Stimulated activated CD4-positive, alpha-beta T cell treated with anti-CD3 and anti-CD28 coated beads, Interleukin-1b, Interleukin-23, amount 100 ng/mL, for 4 hours (primary cell): Measurements from ENCODE around the gene RNF207.
"Not testable (repeated sequence)": the region's sequence is repeated elsewhere in the genome, so short reads cannot be mapped to it uniquely, and the experiment has no call there.

Source experiments
- DNase-seq, 2 donors: peaks; one replicate each; pipeline ENCODE4 v3.0.0-alpha.2; 2020; ENCODE audit warnings: low read depth in 2 of 2

The RNF207 gene

DNA sequence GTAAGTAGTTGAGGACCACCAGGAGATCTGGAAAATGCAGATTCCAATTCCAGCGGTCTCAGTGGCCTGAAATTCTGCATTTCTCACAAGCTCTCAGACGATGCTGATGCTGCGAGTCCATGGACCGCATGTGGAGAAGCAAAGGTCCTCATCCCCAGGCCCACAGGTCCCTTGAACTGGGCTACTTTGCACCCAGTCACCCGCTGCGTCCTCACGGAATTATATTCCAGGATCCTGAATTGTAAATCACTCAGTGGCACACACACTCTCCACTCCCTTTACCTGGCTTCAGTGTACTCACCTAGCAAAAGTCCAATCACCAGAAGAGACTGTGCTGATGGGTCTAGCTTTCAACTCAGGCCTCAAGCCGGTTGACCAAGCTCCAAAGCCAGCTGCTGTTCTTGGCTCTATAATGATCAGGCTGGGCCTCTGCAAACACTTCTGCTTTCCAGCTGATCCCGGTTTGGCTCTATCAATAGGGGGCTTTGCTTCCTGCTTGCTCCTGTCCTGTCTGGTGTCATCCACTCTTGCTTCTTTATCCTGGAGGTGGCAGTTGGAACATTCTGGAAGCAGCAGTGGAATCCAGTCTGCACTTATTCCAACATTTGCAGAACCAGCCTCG, 5.6 kb upstream of the RNF207 start:
- DNase-seq, result no peak

GRCh38 chr1:6202256-6202655, 3.7 kb upstream of the RNF207 start:
- DNase-seq, result no peak

GRCh38 chr1:6206520-6206855, 569 bp downstream of the RNF207 start:
- DNase-seq, result no peak

DNA sequence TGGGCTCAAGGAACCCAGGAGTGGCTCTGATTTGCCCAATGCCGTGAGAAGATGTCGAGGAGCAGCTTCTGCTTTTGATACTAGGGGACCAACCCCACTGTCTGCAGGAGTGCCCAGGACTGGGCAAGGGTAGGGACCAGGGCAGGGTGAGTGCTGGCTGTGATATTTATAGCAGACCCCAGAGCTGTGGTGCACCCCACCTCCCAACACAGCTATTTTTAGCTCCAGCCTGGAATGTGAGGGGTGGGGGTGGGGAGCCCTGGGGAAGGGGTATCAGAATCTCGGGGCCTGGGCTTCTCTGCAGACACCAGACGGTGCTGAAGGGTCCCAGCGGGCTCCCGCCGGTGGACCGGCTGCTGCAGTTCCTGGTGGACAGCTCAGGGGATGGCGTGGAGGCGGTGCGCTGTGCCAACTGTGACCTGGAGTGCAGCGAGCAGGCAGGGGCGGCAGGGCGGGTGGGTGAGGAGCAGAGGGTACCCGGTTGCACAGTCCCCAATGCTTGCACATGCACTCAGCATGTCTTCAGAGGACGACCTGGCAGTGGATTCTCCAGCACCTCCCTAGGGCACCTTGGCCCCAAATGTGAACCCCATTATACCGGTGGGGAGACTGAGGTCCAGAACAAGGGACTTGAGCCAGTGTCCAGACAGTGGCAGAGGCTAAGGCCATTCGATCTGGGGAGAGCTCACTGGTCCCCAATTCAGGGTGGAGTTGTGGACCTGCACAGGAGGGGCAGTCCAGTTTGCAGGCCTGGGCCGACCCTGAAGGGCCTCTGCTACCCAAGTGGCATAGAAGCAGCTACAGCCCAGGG, 1.4 kb downstream of the RNF207 start:
- no peak for DNase-seq

GRCh38 chr1:6207921-6208320, 2.0 kb downstream of the RNF207 start:
- DNase-seq, result no peak

DNA sequence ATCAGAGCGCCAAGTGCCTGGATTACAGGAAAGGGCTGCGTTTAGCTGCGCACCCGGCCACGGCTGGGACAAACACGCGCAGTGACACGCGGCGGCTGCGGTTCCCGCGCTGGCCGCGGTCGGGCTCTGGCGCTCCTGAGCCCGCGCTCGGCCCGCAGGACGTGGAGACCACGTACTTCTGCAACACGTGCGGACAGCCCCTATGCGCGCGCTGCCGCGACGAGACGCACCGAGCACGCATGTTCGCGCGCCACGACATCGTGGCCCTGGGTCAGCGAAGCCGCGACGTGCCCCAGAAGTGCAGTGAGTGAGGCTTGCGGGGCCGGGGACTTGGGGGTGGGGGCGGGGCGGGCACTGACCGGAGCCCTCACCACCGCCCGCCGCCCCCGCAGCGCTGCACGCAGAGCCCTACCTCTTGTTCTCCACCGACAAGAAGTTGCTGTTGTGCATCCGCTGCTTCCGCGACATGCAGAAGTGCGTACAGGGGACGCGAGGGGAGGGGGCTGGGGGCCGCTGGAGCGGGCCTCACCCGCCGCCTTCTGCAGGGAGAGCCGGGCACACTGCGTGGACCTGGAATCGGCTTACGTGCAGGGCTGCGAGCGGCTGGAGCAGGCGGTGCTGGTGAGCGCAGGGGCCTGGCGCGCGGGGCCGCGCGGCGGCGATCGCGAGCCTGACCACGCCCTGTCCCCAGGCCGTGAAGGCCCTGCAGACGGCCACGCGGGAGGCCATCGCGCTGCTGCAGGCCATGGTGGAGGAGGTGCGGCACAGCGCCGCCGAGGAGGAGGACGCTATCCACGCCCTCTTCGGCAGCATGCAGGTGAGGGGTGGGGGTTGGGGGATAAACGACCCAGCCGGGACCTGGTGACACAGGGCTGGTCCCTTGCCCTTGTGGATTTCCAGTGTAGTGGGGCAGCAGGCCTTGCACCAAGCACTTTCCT, 3.1 kb downstream of the RNF207 start:
- peak in 1 of 2 donors; percentile 22 for DNase-seq

DNA sequence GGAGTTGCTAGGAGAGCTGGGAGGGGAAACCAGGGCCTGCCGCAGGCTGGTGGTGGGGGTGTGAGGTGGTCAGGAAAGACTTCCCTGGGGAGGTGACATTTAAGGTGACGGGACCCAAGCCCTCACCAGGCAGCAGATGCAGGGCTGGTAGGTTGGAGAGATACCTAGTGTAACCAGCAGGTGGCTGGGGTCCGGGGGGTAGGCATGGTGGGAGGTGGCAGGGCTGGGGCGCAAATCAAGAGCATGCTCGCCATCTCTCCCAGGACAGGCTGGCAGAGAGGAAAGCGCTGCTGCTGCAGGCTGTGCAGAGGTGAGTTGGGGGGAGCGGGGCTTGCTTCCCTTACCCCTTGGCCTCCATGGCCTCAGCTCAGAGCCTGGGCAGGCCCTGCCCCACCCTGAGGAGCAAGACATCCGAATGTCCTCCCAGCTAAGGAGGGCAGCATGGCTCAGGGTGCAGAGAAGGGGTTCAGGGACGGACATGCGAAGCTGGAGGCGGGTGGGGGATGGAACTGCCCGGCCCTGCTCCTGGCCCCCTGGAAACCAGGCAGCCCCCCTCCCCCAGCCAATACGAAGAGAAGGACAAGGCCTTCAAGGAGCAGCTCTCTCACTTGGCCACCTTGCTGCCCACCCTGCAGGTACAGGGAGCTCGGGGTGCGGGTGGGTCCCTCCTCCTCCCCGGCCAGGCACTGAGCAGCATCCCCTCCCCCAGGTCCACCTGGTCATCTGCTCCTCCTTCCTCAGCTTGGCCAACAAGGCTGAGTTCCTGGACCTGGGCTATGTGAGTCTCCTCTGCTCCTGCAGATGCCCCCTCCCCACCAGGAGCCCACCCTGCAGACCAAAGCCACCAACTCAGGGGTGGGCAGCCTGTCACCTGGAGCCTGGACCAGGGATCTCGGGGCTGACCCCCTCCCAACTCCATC, 4.0 kb downstream of the RNF207 start:
- DNase-seq, result no peak

GRCh38 chr1:6210591-6211355, 4.9 kb downstream of the RNF207 start:
- DNase-seq, result no peak

DNA sequence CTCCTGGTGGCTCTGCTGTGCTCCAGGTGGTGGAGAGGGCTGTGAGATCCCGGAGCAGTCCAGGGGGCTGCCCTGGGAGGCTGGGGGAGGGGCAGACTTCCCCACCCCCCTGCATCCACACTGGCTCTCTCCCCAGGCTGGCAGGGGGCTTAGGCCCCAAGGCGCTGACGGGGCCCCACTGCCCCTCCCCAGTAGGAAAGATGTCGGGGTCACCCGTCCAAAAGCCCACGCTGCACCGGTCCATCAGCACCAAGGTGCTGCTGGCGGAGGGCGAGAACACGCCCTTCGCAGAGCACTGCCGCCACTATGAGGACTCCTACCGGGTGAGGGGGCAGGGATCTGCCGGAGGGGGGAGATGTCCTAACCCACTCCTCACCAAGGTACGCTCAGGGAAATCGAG, 5.8 kb downstream of the RNF207 start:
- no peak for DNase-seq

DNA sequence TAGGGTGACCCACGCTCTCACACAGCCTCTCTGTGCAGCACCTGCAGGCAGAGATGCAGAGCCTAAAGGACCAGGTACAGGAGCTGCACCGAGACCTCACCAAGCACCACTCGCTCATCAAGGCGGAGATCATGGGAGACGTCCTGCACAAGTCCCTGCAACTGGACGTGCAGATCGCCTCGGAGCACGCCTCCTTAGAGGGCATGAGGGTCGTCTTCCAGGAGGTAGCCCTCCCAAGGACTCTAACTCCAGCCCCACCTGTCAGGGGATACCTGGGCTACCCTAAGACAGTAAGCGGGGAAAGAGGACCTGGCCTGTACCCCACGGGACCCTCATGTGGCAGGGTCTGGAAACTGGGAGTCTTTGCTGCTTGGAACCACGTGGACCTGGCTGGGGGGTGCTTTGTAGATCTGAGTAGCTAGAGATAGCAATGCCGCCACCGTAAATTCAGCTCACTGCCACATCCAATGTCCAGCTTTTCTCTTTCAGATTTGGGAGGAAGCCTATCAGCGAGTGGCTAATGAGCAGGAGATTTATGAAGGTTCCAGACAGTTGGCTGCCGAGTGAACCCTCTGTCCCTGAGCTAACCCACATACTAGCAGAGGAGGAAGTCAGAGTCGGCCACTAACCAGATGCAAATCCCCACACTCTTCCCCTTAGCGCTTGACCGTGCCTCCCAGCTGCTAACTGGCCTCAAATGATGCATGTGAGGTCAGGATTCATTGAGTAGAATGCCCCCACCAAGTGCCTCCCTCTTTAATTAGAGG, 6.5 kb downstream of the RNF207 start:
- no peak for DNase-seq

- DNase-seq, result no peak
Observed at GRCh38 chr1:6218375-6219164, 12.7 kb downstream of the RNF207 start.

DNA sequence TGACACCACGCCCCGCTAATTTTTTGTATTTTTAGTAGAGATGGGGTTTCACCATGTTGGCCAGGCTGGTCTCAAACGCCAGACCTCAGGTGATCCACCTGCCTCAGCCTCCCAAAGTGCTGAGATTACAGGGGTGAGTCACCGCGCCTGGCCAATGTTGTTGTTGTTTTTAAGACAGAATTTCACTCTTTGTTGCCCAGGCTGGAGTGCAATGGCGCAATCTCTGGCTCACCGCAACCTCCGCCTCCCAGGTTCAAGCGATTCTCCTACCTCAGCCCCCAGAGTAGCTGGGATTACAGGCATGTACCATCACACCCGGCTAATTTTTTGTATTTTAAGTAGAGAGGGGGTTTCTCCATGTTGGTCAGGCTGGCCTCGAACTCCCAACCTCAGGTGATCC, 13.7 kb downstream of the RNF207 start:
- not testable (repeated sequence) for DNase-seq

- no peak for DNase-seq
Observed at GRCh38 chr1:6220236-6220635, 14.3 kb downstream of the RNF207 start.

- no peak for DNase-seq
Observed at GRCh38 chr1:6221210-6221784, 15.4 kb downstream of the RNF207 start.

DNA sequence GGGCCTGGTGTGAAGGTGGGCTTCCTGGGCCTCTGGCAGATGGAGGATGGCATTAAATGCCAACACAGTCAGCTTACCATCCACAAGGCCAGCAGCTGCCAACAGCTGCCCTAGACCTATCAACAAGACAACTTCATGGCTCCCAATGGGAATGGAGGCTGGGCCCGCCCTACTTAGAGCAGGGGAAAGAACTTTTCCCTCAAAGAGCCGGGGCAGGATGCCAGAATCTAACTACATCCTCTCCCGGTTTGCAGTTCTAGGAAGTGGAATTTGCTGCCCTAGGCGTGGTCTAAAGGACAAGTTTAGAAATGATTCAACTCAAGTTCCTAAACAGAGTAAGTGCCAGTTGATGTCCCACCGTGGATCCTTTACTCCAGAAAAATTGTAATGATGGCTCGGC, 16.7 kb downstream of the RNF207 start:
- no peak for DNase-seq

GRCh38 chr1:6223617-6224016, 17.7 kb downstream of the RNF207 start:
- DNase-seq, result no peak

DNA sequence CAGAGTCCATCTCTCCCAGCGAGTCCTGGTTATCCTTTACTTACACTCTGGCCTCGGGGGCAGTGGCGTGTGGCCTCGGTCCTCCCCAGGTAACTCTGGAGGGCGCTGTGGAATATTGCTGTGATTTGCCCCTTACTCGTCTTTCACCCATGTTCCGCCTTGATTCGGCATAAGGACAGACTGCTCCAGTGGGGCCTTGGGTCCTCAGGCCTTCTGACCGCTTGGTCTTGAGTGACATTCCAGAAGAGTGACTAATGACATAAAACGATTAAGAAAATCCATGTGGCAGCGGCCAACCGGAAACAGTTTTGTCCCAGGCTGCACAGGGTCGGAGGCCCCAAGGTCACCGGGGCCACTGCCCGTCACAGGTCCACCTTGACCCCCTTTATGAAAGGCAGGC, 18.8 kb downstream of the RNF207 start:
- no peak for DNase-seq

- no peak for DNase-seq
Observed at GRCh38 chr1:6225651-6226050, 19.7 kb downstream of the RNF207 start.

GRCh38 chr1:6233376-6233775, 27.5 kb downstream of the RNF207 start:
- DNase-seq, result no peak
